GM12878 (cell line): ENCODE data around the gene GASK1B. TPM values are rescaled to one million over a fixed set of nuclear protein-coding genes. Genes with fewer than 3 reads are reported as not detected.

Source experiments
- ATAC-seq: fragments of 200-7000 bp; cut with Tn5 transposase; 3 replicates; pipeline ENCODE4 v1.9.1; 2020; ENCODE audit warnings: mild to moderate bottlenecking, moderate library complexity
- BruUV-seq: library from RNA; stranded (reverse); fragments of 400-500 nt; replicated peaks from 2 replicates; lab custom pipeline; 2021; lab: Mats Ljungman, UMichigan
- CTCF ChIA-PET: fragments of 300-600 bp; sonication (Branson Sonifier 250); formaldehyde crosslinking; extraction: SDS; loops from one replicate; lab custom pipeline; 2021; ENCODE audit warnings: inconsistent platforms; lab: Yijun Ruan, JAX
- POLR2A ChIA-PET: fragments of 350-600 bp; formaldehyde crosslinking; extraction: SDS; loops from one replicate; lab custom pipeline; 2021; ENCODE audit warnings: inconsistent platforms; lab: Charles Lee
- RAD21 ChIA-PET: fragments of 300-600 bp; sonication (Branson Sonifier 250); formaldehyde crosslinking; loops from one replicate; lab custom pipeline; 2023; ENCODE audit warnings: antibody characterized with exemption; ENCODE audit not compliant: unreplicated experiment; lab: Charles Lee
- SMC1A ChIA-PET: fragments of 300-600 bp; sonication (Branson Sonifier 250); formaldehyde crosslinking; loops from one replicate; lab custom pipeline; 2023; ENCODE audit not compliant: unreplicated experiment, uncharacterized antibody; lab: Charles Lee
- DNase-seq: peaks from one replicate; pipeline ENCODE4 v3.0.0-alpha.2; 2011; ENCODE audit warnings: low read depth, low spot score
- FAIRE-seq: peaks from 3 replicates; lab custom pipeline; 2011; peaks lifted over from hg19 to GRCh38; lab: Jason Lieb, UNC
- H2AFZ ChIP-seq: 2 replicates; pipeline ENCODE4 v1.6.0; 2011; ENCODE audit warnings: low read depth, low read length, control low read depth; ENCODE audit not compliant: control insufficient read depth
- H3K27ac ChIP-seq: 2 replicates; pipeline ENCODE4 v1.5.1; 2011; ENCODE audit warnings: control low read depth; ENCODE audit not compliant: control insufficient read depth, insufficient read depth
- H3K27me3 ChIP-seq, 2 experiments: replicated peaks in 1 of 2; 2 replicates each; pipeline versions ENCODE4 v1.6.0 to v1.6.1; 2011; ENCODE audit warnings: low read length in 1 of 2; ENCODE audit not compliant: control insufficient read depth in 2 of 2, insufficient read depth in 2 of 2
- H3K36me3 ChIP-seq, 2 experiments: 2 replicates each; pipeline ENCODE4 v1.5.1; 2011; ENCODE audit warnings: low read length in 1 of 2; ENCODE audit not compliant: control insufficient read depth in 2 of 2, insufficient read depth in 2 of 2
- H3K4me1 ChIP-seq: 2 replicates; pipeline ENCODE4 v1.6.1; 2011; ENCODE audit warnings: mild to moderate bottlenecking, low read length, moderate library complexity, mixed read lengths; ENCODE audit not compliant: control insufficient read depth, insufficient read depth
- H3K4me2 ChIP-seq: 2 replicates; pipeline ENCODE4 v1.6.0; 2011; ENCODE audit warnings: control low read depth; ENCODE audit not compliant: control insufficient read depth, insufficient read depth
- H3K4me3 ChIP-seq: fragments of 200-600 bp; sonication (generic); 2 replicates; pipeline ENCODE4 v1.5.1; 2016
- H3K79me2 ChIP-seq: 2 replicates; pipeline ENCODE4 v1.6.0; 2011; ENCODE audit warnings: low read length; ENCODE audit not compliant: control insufficient read depth, insufficient read depth
- H3K9ac ChIP-seq: 2 replicates; pipeline ENCODE4 v1.8.0; 2011; ENCODE audit warnings: low read length, control low read depth, mixed read lengths; ENCODE audit not compliant: control insufficient read depth, insufficient read depth
- H3K9me3 ChIP-seq: replicated peaks from 3 replicates; pipeline ENCODE4 v1.5.1; 2011; ENCODE audit warnings: mild to moderate bottlenecking, low read length; ENCODE audit not compliant: control insufficient read depth, insufficient read depth
- H4K20me1 ChIP-seq: 2 replicates; pipeline ENCODE4 v1.6.0; 2011; ENCODE audit not compliant: control insufficient read depth, insufficient read depth
- EZH2 ChIP-seq: IDR thresholded peaks from 2 replicates; pipeline ENCODE4 v1.6.1; 2012; ENCODE audit warnings: low read depth, mild to moderate bottlenecking, control low read depth, inconsistent platforms, low read length, borderline replicate concordance; ENCODE audit not compliant: control insufficient read depth
- HCFC1 ChIP-seq: fragments of 150-350 bp; IDR thresholded peaks from 2 replicates; pipeline ENCODE4 v1.6.1; 2014; ENCODE audit warnings: low read length
- NFYA ChIP-seq: IDR thresholded peaks from 2 replicates; pipeline ENCODE4 v1.6.1; 2011; ENCODE audit warnings: low read depth, mild to moderate bottlenecking, low read length, improper control_type of control experiment, borderline replicate concordance
- SMAD5 ChIP-seq: IDR thresholded peaks from 2 replicates; pipeline ENCODE4 v1.6.1; 2016; ENCODE audit warnings: antibody characterized with exemption, low read depth
- STAT1 ChIP-seq: fragments of 450-650 bp; conservative IDR thresholded peaks from 2 replicates; pipeline ENCODE4 v1.6.1; 2014; ENCODE audit warnings: antibody characterized with exemption, mild to moderate bottlenecking
- SUZ12 ChIP-seq: fragments of 200-600 bp; sonication (generic); IDR thresholded peaks from one replicate; pipeline ENCODE4 v1.6.1; 2018; ENCODE audit warnings: antibody characterized with exemption, mild to moderate bottlenecking; ENCODE audit not compliant: unreplicated experiment
- WGBS: methylation state at CpG from one replicate; pipeline ENCODE4 v1.1.6; 2016; ENCODE audit warnings: low lambda C conversion rate; ENCODE audit not compliant: insufficient replicate concordance, insufficient coverage; ENCODE audit errors: missing lambda C conversion rate; 5-methylcytosine and 5-hydroxymethylcytosine counted together
- in situ Hi-C: fragments of 300-500 bp; cut with MboI; formaldehyde crosslinking; loops from 9 replicates; pipeline ENCODE4 v1.14.3; 2018; ENCODE audit warnings: mixed read lengths
- intact Hi-C: fragments of 100-400 bp; cut with micrococcal nuclease; formaldehyde crosslinking; loops from one replicate; pipeline ENCODE4 v1.14.2; 2022; ENCODE audit not compliant: unreplicated experiment
- polyA plus RNA-seq, 11 experiments: library from polyadenylated mRNA; depleted of rRNA in 4 of 11; unstranded in 6 of 11; stranded (reverse) in 5 of 11; fragments of >200 nt; fragmentation: Nextera tagmentation in 4 of 11; fragmentation: Illumina TruSeq in 1 of 11; extraction: Ambion mirVana in 4 of 11; extraction: Trizol in 1 of 11; gene quantifications; 1 replicate in 1 of 11; 2 replicates in 10 of 11; pipeline versions ENCODE4 v1.2.1 to v1.2.3, GENCODE V29; 2011 to 2016; ENCODE audit warnings: inconsistent platforms in 2 of 11, missing spikeins in 2 of 11, low read depth in 1 of 11
- total RNA-seq, 4 experiments: library from RNA; depleted of rRNA in 3 of 4; stranded (reverse); fragments of >200 nt in 3 of 4; fragmentation: Illumina TruSeq in 1 of 4; extraction: Trizol in 1 of 4; gene quantifications; 2 replicates each; pipeline versions ENCODE4 v1.2.1 to v1.2.3, GENCODE V29; 2013 to 2021
- TF ChIP-seq, protein P1 (sequence below): fragments of 450-650 bp; IDR thresholded peaks from 2 replicates; pipeline ENCODE4 v1.6.1; 2016; ENCODE audit warnings: mild to moderate bottlenecking

The GASK1B gene
- total and polyA plus RNA-seq, 10 of the 15 experiments (the other 5 are each of a cell fraction or from before 2014, with no cell fraction given): under 0.01 to 0.21 (median 0.07) TPM; not detected in 1

DNA sequence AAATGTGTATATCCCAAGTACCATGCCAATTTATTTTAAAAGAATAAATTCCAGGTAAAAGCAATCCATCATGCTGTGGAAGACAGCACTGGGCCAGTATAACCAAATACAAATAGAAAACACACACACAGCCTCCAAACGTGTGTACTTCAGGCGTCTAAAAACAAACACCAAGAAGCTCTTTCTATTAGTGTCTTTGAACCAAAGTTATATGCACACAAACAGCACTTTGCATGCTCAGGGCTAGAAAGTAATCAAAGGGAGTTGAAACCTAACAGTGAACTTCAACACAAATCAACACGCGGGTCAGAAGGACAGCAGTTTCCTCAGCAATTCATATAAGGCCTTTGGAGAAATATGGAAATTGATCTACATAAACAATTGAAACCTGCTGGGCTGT is 15.4 kb downstream of the GASK1B start:
- no peak for TF ChIP-seq STAT1
- no peak for TF ChIP-seq HCFC1
- TF ChIP-seq EZH2: no peak
- TF ChIP-seq SUZ12: no peak
- TF ChIP-seq, protein P1, sequence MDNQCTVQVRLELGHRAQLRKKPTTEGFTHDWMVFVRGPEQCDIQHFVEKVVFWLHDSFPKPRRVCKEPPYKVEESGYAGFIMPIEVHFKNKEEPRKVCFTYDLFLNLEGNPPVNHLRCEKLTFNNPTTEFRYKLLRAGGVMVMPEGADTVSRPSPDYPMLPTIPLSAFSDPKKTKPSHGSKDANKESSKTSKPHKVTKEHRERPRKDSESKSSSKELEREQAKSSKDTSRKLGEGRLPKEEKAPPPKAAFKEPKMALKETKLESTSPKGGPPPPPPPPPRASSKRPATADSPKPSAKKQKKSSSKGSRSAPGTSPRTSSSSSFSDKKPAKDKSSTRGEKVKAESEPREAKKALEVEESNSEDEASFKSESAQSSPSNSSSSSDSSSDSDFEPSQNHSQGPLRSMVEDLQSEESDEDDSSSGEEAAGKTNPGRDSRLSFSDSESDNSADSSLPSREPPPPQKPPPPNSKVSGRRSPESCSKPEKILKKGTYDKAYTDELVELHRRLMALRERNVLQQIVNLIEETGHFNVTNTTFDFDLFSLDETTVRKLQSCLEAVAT: no peak
- TF ChIP-seq SMAD5: no peak
- no peak for TF ChIP-seq NFYA
- no peak for FAIRE-seq
- H3K4me2 ChIP-seq: no peak overlapping the region
- intact Hi-C loops (no loop called here), in situ Hi-C loops (no loop called here)
- DNase-seq: no peak
- H2AFZ ChIP-seq: no peak overlapping the region
- WGBS: 63% methylated on average over 4 of the region's 4 CpGs
- ATAC-seq: no peak
- CTCF ChIA-PET: no interaction called here
- POLR2A ChIA-PET: no interaction called here
- H4K20me1 ChIP-seq: no peaks in the 10 kb centered on the region
- H3K27me3 ChIP-seq: no peaks in the 10 kb centered on the region
- no peaks in the 10 kb centered on the region for H3K9me3 ChIP-seq
- RAD21 ChIA-PET: no interaction called here
- no peaks in the 10 kb centered on the region for H3K79me2 ChIP-seq
- BruUV-seq: no TSS peak
- H3K4me1 ChIP-seq: no peaks in the 10 kb centered on the region
- SMC1A ChIA-PET: no interaction called here
- H3K9ac ChIP-seq: no peak overlapping the region
- H3K27ac ChIP-seq: no peak overlapping the region
- H3K4me3 ChIP-seq: no peak overlapping the region
- H3K36me3 ChIP-seq: no peaks in the 10 kb centered on the region
